Suprapubic skin (tissue), 4 donors: ENCODE data around the gene DPYSL4.

Experiments
- CTCF ChIP-seq, 2 donors: fragments of 200-600 bp in 1 of 2; fragments of 450-650 bp in 1 of 2; sonication (generic) in 1 of 2; IDR thresholded peaks; one replicate each; pipeline ENCODE4 v1.5.1; 2016 to 2019; ENCODE audit warnings: antibody characterized with exemption in 2 of 2, mild to moderate bottlenecking in 1 of 2, moderate library complexity in 1 of 2
- POLR2A ChIP-seq, 2 donors: fragments of 450-650 bp; IDR thresholded peaks; one replicate each; pipeline ENCODE4 v1.6.1; 2017; ENCODE audit warnings: antibody characterized with exemption in 2 of 2, mild to moderate bottlenecking in 2 of 2, moderate library complexity in 2 of 2
- POLR2AphosphoS5 ChIP-seq, 3 donors: sonication (generic); formaldehyde crosslinking; IDR thresholded peaks; one replicate each; pipeline ENCODE4 v1.6.1; 2017; ENCODE audit warnings: antibody characterized with exemption in 3 of 3

DNA sequence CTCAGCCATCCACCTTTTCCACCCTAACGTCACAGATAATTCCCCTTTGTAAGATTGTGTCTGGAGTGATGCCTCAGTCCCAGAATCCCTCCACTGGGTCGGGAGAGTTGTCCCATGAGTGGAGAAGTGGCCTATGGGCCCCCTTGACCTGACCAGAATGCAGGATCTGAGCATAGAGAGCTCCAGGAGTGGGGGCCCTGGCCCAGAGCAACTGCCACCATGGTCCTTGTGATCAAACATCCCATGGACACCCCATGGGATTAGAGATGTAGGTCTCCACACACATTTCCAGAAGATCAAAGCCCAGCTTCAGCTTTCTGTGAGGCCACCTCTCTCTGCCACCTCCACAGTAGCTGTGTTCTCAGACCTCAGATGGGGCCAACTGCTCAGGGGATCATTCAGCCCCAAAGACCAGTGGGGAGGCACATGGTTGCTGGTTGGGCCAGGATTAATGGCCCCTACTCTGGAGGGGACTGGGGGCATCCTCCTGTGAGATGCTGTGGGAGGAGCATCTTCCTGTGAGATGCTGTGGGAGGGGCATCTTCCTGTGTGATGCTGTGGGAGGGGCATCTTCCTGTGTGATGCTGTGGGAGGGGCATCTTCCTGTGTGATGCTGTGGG, 28.5 kb upstream of the DPYSL4 start:
- TF ChIP-seq CTCF (IDR thresholded peaks at IDR 0.05), result no peak
- TF ChIP-seq POLR2AphosphoS5 (IDR thresholded peaks at IDR 0.05), result no peak
- TF ChIP-seq POLR2A (IDR thresholded peaks at IDR 0.05), result no peak
